GM23248 (cell line): ENCODE data around the gene SCN7A. TPM values are rescaled to one million over a fixed set of nuclear protein-coding genes. Genes with fewer than 3 reads are reported as not detected.

Source experiments
- DNase-seq: peaks from one replicate; pipeline ENCODE4 v3.0.0-alpha.2; 2015
- H2AFZ ChIP-seq: fragments of 200-600 bp; sonication (generic); 2 replicates; pipeline ENCODE4 v1.6.1; 2016; ENCODE audit warnings: antibody characterized with exemption
- H3F3A ChIP-seq: fragments of 200-600 bp; sonication (generic); 2 replicates; pipeline ENCODE4 v1.6.1; 2016; ENCODE audit warnings: mild to moderate bottlenecking, antibody characterized with exemption, mixed run types; ENCODE audit not compliant: insufficient read depth
- H3K27ac ChIP-seq: fragments of 200-600 bp; sonication (generic); 2 replicates; pipeline ENCODE4 v1.5.1; 2016; ENCODE audit warnings: mild to moderate bottlenecking
- H3K27me3 ChIP-seq: fragments of 200-600 bp; sonication (generic); replicated peaks from 2 replicates; pipeline ENCODE4 v1.6.1; 2016; ENCODE audit warnings: mild to moderate bottlenecking; ENCODE audit not compliant: insufficient read depth
- H3K36me3 ChIP-seq: fragments of 200-600 bp; sonication (generic); 2 replicates; pipeline ENCODE4 v1.6.1; 2016; ENCODE audit warnings: low read depth, mild to moderate bottlenecking
- H3K4me1 ChIP-seq: fragments of 200-600 bp; sonication (generic); 2 replicates; pipeline ENCODE4 v1.6.1; 2016; ENCODE audit warnings: mild to moderate bottlenecking; ENCODE audit not compliant: insufficient read depth
- H3K4me2 ChIP-seq: fragments of 200-600 bp; sonication (generic); one replicate; pipeline ENCODE4 v1.6.1; 2016; ENCODE audit warnings: mild to moderate bottlenecking; ENCODE audit not compliant: unreplicated experiment
- H3K4me3 ChIP-seq: fragments of 200-600 bp; sonication (generic); 2 replicates; pipeline ENCODE4 v1.5.1; 2016; ENCODE audit warnings: mild to moderate bottlenecking
- H3K79me2 ChIP-seq: fragments of 200-600 bp; sonication (generic); 2 replicates; pipeline ENCODE4 v1.6.1; 2016; ENCODE audit warnings: mild to moderate bottlenecking; ENCODE audit not compliant: insufficient read depth
- H3K9ac ChIP-seq: fragments of 200-600 bp; sonication (generic); 2 replicates; pipeline ENCODE4 v1.6.1; 2016; ENCODE audit warnings: mild to moderate bottlenecking
- H3K9me2 ChIP-seq: fragments of 200-600 bp; sonication (generic); 2 replicates; pipeline ENCODE4 v1.6.1; 2016; ENCODE audit warnings: mixed run types, mild to moderate bottlenecking, moderate library complexity; ENCODE audit not compliant: insufficient read depth
- H3K9me3 ChIP-seq: fragments of 200-600 bp; sonication (generic); one replicate; pipeline ENCODE4 v1.6.1; 2017; ENCODE audit warnings: low read depth
- H4K20me1 ChIP-seq: fragments of 200-600 bp; sonication (generic); 2 replicates; pipeline ENCODE4 v1.6.0; 2016; ENCODE audit not compliant: insufficient read depth
- EZH2 ChIP-seq: fragments of 200-600 bp; sonication (generic); IDR thresholded peaks from 2 replicates; pipeline ENCODE4 v1.6.1; 2018; ENCODE audit warnings: antibody characterized with exemption, mild to moderate bottlenecking; ENCODE audit not compliant: insufficient read depth, poor library complexity, severe bottlenecking
- EZH2phosphoT487 ChIP-seq: fragments of 200-600 bp; sonication (generic); IDR thresholded peaks from 2 replicates; pipeline ENCODE4 v1.6.1; 2018; ENCODE audit warnings: antibody characterized with exemption, moderate library complexity, mild to moderate bottlenecking, low read depth; ENCODE audit not compliant: insufficient read depth
- WGBS, 2 experiments: methylation state at CpG; one replicate each; pipeline ENCODE4 v1.1.6; 2015 to 2017; ENCODE audit warnings: low lambda C conversion rate in 2 of 2, low coverage in 1 of 2; ENCODE audit errors: missing lambda C conversion rate in 2 of 2; 5-methylcytosine and 5-hydroxymethylcytosine counted together
- in situ Hi-C: fragments of 300-500 bp; cut with MboI; formaldehyde crosslinking; loops from 2 replicates; pipeline ENCODE4 v1.15.0; 2020
- polyA plus RNA-seq: library from polyadenylated mRNA; unstranded; fragments of >200 nt; fragmentation: Nextera tagmentation; extraction: Ambion mirVana; gene quantifications from 2 replicates; pipeline ENCODE4 v1.2.1, GENCODE V29; 2016
- total RNA-seq: library from RNA; depleted of rRNA; stranded (reverse); fragments of >200 nt; shearing (Covaris generic); gene quantifications from 2 replicates; pipeline ENCODE4 v1.2.3, GENCODE V29; 2014

Gene SCN7A
- total and polyA plus RNA-seq, 2 experiments from 2014 or later: not detected

- Histone ChIP-seq H4K20me1 (no peaks in the 10 kb centered on the region), H3K27ac (no peak overlapping the region), H3K9me3 (no peaks in the 10 kb centered on the region), H2AFZ (no peak overlapping the region), H3K9ac (no peak overlapping the region), H3K9me2 (no peaks in the 10 kb centered on the region), H3K79me2 (no peaks in the 10 kb centered on the region), H3F3A (no peaks in the 10 kb centered on the region), H3K4me2 (no peak overlapping the region), H3K36me3 (no peaks in the 10 kb centered on the region), H3K27me3 (no peaks in the 10 kb centered on the region), H3K4me1 (no peaks in the 10 kb centered on the region), H3K4me3 (no peak overlapping the region)
- no peak for TF ChIP-seq EZH2
- no peak for TF ChIP-seq EZH2phosphoT487
- peak; percentile 23 for DNase-seq
- in situ Hi-C loops: no loop called here
- WGBS, 2 experiments: 78 to 83% methylated on average over 1 of the region's 1 CpG
Measured at GRCh38 chr2:166451468-166451867, 42.6 kb downstream of the SCN7A start.

GRCh38 chr2:166449439-166449838, 44.6 kb downstream of the SCN7A start:
- H2AFZ ChIP-seq: no peak overlapping the region
- no peaks in the 10 kb centered on the region for H3K4me1 ChIP-seq
- no peaks in the 10 kb centered on the region for H3K9me2 ChIP-seq
- H3K27ac ChIP-seq: no peak overlapping the region
- H3K9ac ChIP-seq: no peak overlapping the region
- in situ Hi-C loops: no loop called here
- no peak overlapping the region for H3K4me3 ChIP-seq
- H4K20me1 ChIP-seq: no peaks in the 10 kb centered on the region
- no peaks in the 10 kb centered on the region for H3F3A ChIP-seq
- TF ChIP-seq EZH2 (no peak), EZH2phosphoT487 (no peak)
- WGBS, 2 experiments: 55 to 69% methylated on average over 1 of the region's 1 CpG
- H3K4me2 ChIP-seq: no peak overlapping the region
- no peaks in the 10 kb centered on the region for H3K9me3 ChIP-seq
- H3K27me3 ChIP-seq: no peaks in the 10 kb centered on the region
- H3K79me2 ChIP-seq: no peaks in the 10 kb centered on the region
- no peak for DNase-seq
- H3K36me3 ChIP-seq: no peaks in the 10 kb centered on the region

- no peaks in the 10 kb centered on the region for H3K79me2 ChIP-seq
- no peak overlapping the region for H2AFZ ChIP-seq
- H3F3A ChIP-seq: no peaks in the 10 kb centered on the region
- no peaks in the 10 kb centered on the region for H3K4me1 ChIP-seq
- no peak overlapping the region for H3K27ac ChIP-seq
- H4K20me1 ChIP-seq: no peaks in the 10 kb centered on the region
- H3K4me2 ChIP-seq: no peak overlapping the region
- in situ Hi-C loops: no loop called here
- no peaks in the 10 kb centered on the region for H3K9me2 ChIP-seq
- no peaks in the 10 kb centered on the region for H3K9me3 ChIP-seq
- no peak overlapping the region for H3K9ac ChIP-seq
- TF ChIP-seq EZH2phosphoT487: no peak
- TF ChIP-seq EZH2: no peak
- no peak overlapping the region for H3K4me3 ChIP-seq
- H3K36me3 ChIP-seq: no peaks in the 10 kb centered on the region
- no peak for DNase-seq
- H3K27me3 ChIP-seq: no peaks in the 10 kb centered on the region
Measured at GRCh38 chr2:166448106-166448505, 45.9 kb downstream of the SCN7A start.

- TF ChIP-seq EZH2 (no peak), EZH2phosphoT487 (no peak)
- in situ Hi-C loops: no loop called here
- H3K4me1 ChIP-seq: no peaks in the 10 kb centered on the region
Measured at GRCh38 chr2:166444306-166444705, 49.7 kb downstream of the SCN7A start.

GRCh38 chr2:166440313-166440712, 53.7 kb downstream of the SCN7A start:
- no peak overlapping the region for H3K27ac ChIP-seq
- H3K4me1 ChIP-seq: no peaks in the 10 kb centered on the region
- no peaks in the 10 kb centered on the region; the same call in 1 of the 2 replicates for H3K27me3 ChIP-seq
- DNase-seq: no peak
- H3F3A ChIP-seq: no peaks in the 10 kb centered on the region
- H3K9me3 ChIP-seq: no peaks in the 10 kb centered on the region
- H3K9ac ChIP-seq: no peak overlapping the region
- H2AFZ ChIP-seq: no peak overlapping the region
- no peak overlapping the region for H3K4me3 ChIP-seq
- H3K4me2 ChIP-seq: no peak overlapping the region
- H3K9me2 ChIP-seq: peaks cover 4% of the 10 kb centered on the region; the same call in 1 of the 2 replicates
- H3K79me2 ChIP-seq: no peaks in the 10 kb centered on the region
- TF ChIP-seq EZH2phosphoT487 (no peak), EZH2 (no peak)
- H4K20me1 ChIP-seq: no peaks in the 10 kb centered on the region
- 38 to 42% methylated on average over 3 of the region's 3 CpGs for WGBS, 2 experiments
- H3K36me3 ChIP-seq: no peaks in the 10 kb centered on the region
- in situ Hi-C loops: no loop called here

More at GRCh38 chr2:166444306-166444705, 49.7 kb downstream of the SCN7A start:
- H3K4me2 ChIP-seq: no peak overlapping the region
- H3K9ac ChIP-seq: no peak overlapping the region
- H3K36me3 ChIP-seq: no peaks in the 10 kb centered on the region
- no peak overlapping the region for H3K27ac ChIP-seq
- peaks cover 4% of the 10 kb centered on the region; the same call in 1 of the 2 replicates for H3K9me2 ChIP-seq
- no peak overlapping the region for H2AFZ ChIP-seq
- H3F3A ChIP-seq: no peaks in the 10 kb centered on the region
- no peak overlapping the region for H3K4me3 ChIP-seq
- no peaks in the 10 kb centered on the region for H3K9me3 ChIP-seq
- no peak for DNase-seq
- H4K20me1 ChIP-seq: no peaks in the 10 kb centered on the region
- H3K27me3 ChIP-seq: no peaks in the 10 kb centered on the region; the same call in 1 of the 2 replicates
- no peaks in the 10 kb centered on the region for H3K79me2 ChIP-seq
